Frontal cortex (tissue), 4 donors: ENCODE results near the gene SNTA1. TPM values are rescaled to one million over a fixed set of nuclear protein-coding genes. Genes with fewer than 3 reads are reported as not detected.
A peak's percentile ranks its signal among the peaks of the same experiment; 100 is the strongest.
"Not testable (repeated sequence)": the region's sequence is repeated elsewhere in the genome, so short reads cannot be mapped to it uniquely, and the experiment has no call there.

Experiments used
- DNase-seq, 2 donors: peaks; one replicate each; pipeline ENCODE4 v3.0.0; 2012; ENCODE audit warnings: low spot score in 2 of 2
- FAIRE-seq: peaks from 2 replicates; lab custom pipeline; 2012; peaks lifted over from hg19 to GRCh38; lab: Jason Lieb, UNC
- total RNA-seq: library from RNA; depleted of rRNA; stranded (reverse); fragments of >200 nt; gene quantifications from one replicate; pipeline ENCODE4 v1.2.3, GENCODE V29; 2014
- donor health status: control.
- donor health status: control.
- donor health status: control.

The SNTA1 gene
- total RNA-seq, 1 donor from 2014 or later: 13.5 TPM

DNA sequence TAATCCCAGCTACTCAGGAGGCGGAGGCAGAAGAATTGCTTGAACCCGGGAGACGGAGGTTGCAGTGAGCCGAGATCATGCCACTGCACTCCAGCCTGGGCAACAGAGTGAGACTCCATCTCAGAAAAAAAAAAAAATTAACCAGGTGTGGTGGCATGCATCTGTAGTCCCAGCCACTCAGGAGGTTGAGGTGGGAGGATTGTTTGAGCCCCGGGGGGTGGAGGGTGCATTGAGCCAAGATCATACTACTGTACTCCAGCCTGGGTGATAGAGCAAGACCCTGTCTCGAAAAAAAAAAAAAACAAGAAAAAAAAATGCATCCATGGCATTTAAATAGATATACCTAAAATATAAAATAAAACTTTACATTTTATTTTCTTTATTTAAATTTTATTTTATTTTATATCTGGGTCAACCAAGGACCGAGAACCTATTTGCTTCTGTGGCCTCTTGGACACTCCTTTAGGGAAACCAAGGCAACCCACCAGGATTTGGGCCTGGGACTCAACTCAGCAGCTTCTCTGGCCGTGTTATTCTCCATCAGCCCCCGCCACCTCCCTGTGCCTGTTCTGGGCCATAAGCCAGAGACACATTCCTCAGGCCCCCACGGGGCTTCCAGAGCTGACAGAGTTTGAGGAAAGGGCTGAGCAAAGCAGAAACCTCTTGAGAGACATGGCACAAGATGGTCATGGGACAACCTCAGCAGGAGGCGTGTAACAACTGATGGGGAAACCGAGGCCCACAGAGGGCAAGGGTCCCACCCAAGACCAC, 6.2 kb downstream of the SNTA1 start:
- DNase-seq (peak; percentile 35 to 50), FAIRE-seq (no peak)

DNA sequence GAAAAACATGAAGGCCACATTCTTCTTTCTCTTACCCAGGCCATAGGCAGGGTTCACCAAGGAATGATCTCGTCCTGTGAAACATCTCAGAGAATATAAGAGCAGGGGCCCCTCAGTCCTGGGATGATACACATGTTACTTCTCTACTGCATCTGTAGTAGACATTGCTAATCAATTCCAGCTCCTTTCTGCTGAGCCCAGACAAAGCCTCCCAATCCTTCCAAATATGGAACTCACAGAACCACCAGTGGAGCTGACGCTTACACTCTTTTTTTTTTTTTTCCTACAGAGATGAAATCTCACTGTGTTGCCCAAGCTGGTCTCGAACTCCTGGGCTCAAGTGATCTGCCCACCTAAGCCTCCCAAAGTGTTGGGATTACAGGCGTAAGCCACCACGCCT, 9.1 kb downstream of the SNTA1 start:
- DNase-seq: no peak
- FAIRE-seq: no peak

DNA sequence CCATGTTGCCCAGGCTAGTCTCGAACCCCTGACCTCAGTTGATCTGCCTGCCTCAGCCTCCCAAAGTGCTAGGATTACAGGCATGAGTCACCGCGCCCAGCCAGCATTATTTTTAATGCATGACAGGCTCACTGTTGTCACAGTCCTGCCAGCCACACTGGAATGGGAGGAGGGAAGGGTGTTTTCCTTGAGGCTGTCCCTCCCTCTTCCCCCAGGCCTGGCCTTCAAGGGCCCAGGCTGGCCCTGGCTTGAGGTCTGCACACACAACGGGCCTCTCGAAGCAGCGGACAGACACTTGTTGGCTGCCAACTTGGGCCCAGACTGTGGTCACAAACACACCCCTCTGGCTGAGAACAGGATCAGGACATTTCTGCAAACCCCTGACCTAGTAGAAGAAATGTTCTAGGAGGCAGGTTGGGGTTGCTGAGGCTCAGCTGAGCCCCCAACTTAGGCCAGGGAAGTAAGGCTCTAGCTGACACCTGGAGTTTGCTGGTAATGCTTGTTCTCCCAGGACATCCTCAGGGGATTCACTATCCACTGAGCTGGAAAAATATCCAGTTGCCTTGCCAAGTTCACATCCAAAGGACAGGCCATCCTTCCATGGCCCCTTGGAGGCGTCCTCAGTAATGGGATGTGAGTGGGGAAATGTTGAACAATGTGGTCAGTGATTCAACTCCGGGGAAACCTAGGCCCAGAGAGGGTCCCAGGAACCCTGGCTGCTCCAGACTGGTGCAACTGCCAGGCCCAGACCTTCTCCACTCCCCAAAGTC, 9.9 kb downstream of the SNTA1 start:
- FAIRE-seq: no peak
- peak in 1 of 2 donors; percentile 37 for DNase-seq

DNA sequence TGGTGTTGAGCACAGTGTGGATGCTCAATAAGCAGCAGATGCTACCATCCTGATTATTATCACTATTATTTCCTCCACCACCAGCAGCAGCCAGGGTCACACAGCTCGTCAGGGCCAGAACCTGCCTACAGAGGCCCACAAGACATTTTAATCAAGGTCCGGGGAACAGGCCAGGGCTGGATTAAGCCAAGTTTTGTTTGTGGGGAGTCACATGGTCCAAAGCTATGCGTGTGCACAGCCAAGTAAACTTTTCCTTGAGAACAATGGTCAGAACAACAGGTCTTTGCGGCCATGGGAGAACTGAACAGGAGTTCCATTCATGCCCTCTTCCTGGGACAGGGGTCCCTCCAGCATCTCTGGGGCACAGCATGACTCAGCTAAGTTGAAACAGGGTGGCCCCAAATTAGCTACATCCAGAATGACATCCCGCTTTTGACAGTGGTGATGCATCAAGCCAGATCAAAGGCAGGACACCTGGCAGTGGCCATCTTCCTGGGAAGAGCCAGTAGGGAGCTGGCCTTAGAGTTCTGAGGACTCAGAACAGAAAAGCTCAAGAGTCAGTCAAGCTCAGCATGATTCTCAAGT, 11.7 kb downstream of the SNTA1 start:
- FAIRE-seq (no peak), DNase-seq (no peak)

DNA sequence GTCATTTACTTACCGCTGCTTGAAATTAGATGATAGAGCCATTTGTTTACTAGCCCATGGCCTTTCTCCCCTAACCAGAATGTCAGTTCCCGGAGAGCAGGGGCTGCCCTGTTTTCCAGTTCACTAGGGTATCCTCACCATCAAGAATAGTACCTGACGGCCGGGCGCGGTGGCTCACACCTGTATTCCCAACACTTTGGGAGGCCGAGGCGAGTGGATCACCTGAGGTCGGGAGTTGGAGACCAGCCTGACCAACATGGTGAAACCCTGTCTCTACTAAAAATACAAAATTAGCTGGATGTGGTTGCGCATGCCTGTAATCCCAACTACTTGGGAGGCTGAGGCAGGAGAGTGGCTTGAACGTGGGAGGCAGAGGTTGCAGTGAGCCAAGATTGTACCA, 19.7 kb downstream of the SNTA1 start:
- DNase-seq, FAIRE-seq: not testable (repeated sequence)

DNA sequence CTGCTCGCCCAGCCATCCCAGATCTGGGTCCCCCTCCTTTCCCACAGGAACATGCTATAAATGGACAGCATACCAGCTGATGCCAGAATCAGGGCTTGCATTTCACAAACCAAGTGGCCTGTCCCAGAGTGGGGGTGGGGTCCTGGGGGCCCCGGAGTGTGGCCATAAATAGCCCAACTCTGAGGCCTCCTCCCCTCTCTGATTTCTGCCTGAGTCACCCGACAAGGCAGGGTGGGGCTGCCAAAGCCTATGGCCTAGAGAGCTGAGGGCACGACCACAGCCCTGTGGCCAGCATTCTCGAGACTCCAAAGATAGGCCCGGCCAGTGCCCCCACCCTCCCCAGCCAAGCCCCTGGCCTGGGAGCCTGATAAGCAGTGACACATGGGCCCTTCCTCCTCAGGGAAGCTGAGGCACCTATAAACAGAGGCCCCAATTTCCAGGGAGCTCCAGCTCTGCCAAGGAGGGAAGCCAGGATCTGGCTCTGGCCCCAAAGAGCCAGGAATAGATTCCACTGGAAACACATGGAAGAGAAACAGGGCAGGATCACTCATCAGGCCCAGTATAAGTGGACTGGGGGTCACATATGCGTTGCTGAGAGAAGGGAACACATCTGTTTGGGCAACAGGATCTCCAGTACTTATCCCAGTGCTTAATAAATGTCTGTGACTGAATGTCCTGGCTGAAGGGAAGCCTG, 20.3 kb downstream of the SNTA1 start:
- FAIRE-seq: no peak
- DNase-seq: no peak

DNA sequence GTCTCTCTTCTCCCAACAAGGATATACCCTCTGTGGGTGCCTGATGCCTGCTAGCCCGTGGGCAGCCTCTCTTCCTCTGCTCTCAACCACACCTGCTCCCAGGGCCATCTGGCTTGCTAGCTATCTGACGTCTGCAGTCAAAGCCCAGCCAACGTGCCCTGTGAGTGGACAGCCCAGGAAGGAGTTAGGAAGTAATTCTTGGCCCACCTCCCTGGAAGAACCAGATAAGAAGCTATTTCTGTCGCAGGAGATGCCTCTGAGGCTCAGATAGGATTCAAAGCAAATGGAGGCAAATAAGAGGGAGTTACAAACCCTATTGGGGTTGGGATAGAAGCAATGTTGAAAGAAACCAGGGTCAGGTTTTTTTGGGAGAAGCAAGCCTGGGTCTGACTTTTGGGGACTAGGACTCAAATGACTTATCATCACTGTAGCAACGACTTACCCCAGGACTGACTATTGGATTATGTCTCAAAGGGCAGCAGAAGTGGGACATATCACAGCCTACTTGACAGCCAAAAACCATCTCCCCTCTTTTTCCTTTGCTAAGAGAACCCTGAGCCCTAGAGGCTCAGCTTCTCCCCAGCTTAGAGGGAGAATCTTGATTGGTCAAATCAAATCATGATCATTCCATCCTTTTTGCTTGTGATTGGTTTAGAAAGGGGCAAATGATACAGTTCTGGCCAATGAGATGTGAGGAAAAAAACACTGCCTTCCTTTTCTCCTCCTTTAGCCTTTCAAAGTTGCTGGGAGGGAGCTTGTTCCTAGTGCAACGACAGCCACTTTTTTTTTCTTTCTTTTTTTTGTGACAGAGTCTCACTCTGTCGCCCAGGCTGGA, 24.2 kb downstream of the SNTA1 start:
- FAIRE-seq (no peak), DNase-seq (no peak)

DNA sequence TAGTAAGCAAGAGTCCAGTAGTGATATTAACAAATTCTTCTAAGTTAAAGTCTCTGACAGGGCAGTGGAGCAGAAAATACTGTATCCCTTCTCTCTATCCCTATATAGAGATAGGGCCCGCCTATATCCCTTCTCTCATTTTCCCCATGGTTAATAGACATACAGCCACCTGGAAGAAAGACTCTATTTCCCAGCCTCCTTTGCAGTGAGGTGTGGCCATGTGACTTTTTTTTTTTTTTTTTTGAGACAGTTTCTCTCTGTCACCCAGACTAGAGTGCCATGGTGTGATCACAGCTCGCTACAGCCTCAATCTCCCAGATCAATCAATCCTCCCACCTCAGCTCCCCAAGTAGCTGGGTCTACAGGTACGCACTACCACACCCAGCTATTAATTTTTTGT, 25.5 kb downstream of the SNTA1 start:
- no peak for DNase-seq

DNA sequence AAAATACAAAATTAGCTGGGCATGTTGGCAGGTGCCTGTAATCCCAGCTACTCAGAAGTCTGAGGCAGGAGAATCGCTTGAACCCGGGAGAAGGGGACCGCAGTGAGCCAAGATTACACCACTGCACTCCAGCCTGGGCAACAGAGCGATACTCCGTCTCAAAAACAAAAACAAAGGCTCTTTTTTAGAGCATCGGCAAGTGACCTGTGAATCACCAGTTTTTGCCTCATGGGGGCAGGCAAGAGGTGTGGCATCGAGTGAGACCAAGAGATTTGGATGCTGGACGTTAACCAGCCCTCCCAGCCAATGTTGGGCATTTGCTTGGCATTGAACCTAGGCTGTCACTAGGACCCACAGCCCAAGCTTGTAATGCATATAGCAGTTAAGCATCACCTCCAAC, 27.6 kb downstream of the SNTA1 start:
- no peak for FAIRE-seq
- DNase-seq: peak in 1 of 2 donors; percentile 59

More for the DNA sequence above, 25.5 kb downstream of the SNTA1 start:
- no peak for FAIRE-seq

DNA sequence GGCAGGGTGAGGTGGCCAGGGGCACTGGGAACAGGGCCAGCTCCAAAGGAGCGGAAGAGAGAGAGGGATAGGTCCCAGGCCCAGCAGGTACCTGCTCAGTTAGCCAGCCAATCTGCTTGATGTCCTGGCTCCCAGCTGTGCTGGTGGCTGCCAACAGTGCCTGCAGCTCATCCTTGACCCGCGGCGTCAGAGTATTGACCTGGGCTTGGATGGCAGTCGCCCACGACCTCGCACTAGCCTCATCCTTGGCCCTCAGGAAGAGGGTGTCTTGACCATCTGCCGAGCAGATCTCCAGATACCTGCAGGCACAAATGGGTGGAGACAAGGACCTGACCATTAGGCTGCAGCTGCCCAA, 31.1 kb downstream of the SNTA1 start:
- no peak for DNase-seq

DNA sequence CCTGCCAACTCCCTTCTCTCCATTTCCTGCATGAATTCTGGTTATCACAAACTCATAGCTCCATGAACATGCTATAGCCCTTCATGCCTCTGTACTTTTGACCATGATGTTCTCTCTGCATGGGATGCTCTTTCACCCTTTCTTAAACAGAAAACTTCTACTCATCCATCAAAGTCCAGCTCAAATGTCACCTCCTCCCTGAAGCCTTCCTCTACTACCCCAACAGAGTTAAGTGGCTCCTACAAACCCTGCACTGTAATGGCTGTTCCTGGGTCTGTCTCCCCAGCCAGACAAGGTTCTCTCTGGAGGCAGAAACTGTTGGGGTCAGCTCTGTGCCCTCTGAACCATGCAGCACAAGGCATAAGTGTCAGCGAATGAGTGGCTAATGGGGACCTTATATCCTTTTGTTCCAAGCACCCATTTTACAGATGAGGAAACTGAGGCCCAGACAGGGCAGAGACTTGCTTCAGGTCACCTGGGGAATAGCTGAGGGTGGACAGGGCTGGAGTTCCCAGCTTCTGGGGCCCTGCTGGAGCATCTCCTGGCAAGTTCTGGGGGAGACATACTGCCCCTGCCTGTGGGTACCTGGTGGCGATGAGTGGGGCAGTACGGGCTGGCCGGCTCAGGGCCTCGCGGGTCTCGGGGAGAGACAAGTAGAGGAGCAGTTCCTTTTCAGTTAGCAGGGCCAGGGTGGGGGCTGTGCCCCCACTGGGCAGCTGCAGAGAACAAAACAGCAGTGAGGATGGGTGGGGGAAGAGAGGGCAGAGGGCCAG, 31.7 kb downstream of the SNTA1 start:
- no peak for DNase-seq
- no peak for FAIRE-seq

More for the DNA sequence above, 31.1 kb downstream of the SNTA1 start:
- no peak for FAIRE-seq

DNA sequence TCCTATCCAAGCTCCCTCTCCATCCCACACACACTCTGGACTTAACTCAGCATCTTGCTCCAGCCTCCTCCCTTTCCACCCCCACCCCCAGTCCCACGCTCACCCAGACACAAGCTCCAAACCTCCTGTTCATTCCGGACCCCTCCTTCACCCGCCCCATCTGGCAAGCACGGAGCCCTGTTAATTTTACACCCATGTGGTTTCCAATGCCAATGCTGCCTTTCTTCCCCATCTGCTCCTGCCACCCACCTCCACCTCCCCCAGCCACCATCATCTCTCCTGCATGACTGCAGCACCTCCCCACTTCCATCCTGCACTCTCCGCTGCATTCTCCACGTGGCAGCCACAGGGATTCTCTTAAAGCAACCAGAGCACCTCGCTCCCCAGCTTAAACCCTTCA, 32.3 kb downstream of the SNTA1 start:
- FAIRE-seq (no peak), DNase-seq (no peak)

DNA sequence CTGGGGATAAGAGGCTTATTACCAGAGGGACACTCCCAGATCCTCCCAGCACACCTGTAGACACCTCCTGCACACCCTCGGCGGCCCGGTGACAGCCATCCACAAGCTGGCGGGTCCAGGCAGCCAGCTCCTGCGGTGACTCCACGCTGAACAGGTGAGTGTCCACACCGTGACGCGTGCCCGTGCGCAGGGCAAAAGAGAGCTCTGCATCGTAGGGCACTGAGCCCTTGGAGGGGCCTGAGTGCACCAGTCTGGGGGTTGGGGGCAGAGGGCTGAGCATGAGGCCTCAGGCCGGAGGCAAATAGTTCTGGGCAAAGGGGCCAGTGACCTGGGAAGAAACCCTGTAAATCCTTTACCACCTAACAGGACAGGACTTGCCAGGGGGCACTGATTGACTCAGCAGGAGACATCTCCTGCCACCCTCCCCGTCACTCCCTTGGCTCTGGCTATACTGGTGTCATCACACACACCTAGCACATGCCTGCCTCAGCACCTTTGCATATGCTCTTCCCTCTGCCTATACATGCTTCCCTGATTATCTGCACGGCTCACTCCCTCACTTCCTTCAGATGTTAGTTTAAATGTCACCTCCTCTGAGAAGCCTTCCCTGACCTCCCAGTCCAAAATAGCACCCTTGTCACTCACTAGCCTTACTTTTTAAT, 33.4 kb downstream of the SNTA1 start:
- DNase-seq (no peak), FAIRE-seq (no peak)

DNA sequence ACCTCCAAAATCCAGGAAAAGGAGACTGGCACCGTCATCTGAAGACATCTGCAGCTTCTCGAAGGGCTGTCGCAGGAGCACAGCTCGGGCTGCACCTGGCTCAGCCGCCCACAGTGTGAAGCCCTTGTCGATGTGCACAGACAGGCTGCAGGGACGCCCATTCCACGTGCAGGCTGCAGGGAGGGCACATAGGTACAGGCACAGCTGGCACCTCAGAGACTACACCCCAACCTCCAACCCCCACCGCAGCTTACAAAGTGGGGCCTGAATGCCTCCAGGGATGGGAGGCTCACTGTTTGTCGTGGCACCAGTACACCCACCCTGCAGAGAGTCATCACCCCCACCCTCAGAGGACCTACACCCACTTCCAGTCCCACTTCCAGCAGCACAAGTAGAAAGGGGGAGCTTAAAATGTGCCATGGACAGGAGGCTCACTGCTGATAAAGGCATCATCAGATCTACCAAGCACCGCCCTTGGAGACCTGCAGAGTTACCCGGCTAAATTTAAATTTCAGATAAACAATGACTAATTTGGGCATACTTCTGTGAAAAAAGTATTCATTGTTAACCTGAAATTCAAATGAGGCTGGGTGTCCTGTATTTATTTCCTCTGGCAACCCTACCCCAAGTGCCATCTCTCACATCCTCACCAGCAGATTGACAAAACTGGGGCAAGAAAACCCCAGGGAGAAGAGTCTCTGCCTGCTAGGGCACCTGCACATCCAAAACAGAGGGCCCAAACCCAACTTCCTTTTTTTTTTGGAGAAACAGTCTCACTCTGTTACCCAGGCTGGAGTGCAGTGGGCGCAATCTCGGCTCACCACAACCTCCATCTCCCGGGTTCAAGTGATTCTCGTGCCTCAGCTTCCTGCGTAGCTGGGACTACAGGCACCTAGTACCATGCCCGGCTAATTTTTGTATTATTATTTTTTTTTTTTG, 34.6 kb downstream of the SNTA1 start:
- no peak for DNase-seq
- no peak for FAIRE-seq

DNA sequence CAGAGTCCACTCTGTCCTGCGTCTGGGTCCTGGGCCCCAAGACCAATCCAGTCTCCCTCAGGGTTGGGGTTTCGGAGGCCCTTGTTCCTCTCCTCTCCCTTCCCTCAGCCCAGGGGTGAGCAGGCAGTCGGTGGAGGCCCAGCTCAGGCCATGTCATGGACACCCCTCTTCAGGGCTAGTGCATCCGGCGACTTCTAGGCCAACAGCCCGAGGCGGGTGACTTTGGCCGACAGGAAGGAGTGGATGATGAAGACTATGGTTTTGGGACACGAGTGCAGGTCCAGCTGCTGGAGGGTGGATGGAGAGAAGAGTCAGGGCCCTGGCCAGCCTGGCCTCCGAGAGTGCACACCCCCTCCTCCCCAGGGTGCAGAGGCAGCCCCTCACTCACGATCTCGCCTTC, 35.2 kb downstream of the SNTA1 start:
- FAIRE-seq: no peak
- no peak for DNase-seq

DNA sequence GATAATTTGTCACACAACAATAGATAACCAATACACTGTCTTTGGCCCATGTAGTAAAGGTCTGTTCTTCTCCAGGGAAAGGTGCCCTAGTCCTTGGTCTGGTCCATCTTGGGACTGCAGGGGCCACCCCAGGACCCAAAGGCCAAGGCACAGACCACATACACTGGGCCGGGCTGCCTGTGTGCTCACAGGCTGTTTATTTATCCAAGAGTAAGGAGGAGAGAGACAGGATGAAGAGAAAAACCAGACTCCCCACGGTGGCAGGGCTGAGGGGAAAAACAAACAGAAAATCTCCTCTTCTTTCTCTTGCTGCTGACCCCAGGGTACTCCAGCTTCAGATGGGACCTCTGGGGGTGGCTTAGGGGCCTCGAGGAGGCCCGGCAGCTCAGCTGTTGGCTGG, 35.8 kb downstream of the SNTA1 start:
- no peak for DNase-seq
- no peak for FAIRE-seq

DNA sequence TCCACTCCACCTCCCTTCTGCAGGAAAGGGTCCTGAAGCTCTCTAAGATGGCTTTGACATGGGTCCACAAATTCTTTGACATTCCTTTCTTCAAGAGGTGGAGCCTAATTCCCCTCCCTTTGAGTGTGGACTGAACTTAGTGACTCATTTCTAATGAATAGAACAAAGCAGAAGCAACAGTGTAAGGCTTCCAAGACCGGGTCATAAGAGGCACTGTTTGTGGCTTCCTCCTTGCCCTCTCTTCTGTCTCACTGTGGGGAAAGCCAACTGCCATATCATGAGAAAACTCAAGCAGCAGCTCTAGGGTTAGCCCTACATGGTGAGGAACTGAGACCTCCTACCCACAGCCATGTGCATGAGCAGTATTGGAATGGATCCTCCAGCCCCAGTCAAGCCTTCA, 36.3 kb downstream of the SNTA1 start:
- DNase-seq (no peak), FAIRE-seq (no peak)
